DMS 273 (cell line): ENCODE results near the gene YJEFN3.

Source experiments
- DNase-seq: peaks from one replicate; lab custom pipeline; 2025; ENCODE audit not compliant: unreplicated experiment; lab: John Stamatoyannopoulos, UW

The YJEFN3 gene

DNA sequence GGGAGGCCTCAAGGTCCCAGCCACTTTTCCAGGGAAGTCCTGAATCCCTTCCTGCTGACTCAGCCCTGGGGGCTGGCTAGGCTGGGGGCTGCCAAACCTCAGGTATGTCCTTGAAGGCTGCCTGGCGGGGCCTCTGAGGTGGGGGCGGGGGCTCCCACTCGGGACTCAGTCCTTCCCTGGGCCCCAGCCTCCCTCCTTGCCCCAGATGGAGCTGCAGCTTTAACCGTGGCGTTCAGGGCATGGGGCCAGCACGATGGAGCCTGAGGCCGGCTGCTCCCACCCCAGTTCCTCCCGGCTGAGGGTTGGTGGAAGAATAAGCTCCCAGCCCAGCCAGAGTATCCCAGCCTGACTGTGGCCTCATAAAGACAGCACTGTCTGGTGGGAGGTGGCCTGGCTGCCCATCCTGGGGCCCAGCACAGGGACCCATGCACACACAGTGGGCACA lies 21.8 kb downstream of the YJEFN3 start:
- peak; percentile 63 for DNase-seq

GRCh38 chr19:19550972-19551852 lies 22.5 kb downstream of the YJEFN3 start:
- DNase-seq: peak; percentile 41

DNA sequence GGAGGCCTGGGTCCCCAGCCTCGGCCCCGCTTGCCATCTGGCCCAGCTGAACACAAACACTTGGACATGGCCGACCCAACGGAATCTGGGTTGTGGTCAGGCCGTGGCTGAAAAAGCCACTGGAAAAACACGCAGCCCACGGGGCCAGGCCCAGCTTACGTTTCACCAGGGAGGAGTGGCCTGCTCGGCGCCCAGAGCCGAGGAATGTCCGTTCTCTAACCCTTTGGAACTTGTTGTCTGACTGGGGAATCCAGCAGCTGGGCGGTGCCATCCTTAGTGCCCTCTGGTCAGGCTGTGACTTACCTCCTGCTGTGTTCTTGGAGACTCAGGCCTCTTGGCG lies 23.1 kb downstream of the YJEFN3 start:
- no peak for DNase-seq

- peak; percentile 78 for DNase-seq
Measured at GRCh38 chr19:19552798-19553197, 24.1 kb downstream of the YJEFN3 start.

GRCh38 chr19:19553670-19554069 lies 25.0 kb downstream of the YJEFN3 start:
- no peak for DNase-seq

GRCh38 chr19:19554074-19555023 lies 25.6 kb downstream of the YJEFN3 start:
- peak; percentile 73 for DNase-seq

- DNase-seq: no peak
Measured at GRCh38 chr19:19558055-19558454, 29.3 kb downstream of the YJEFN3 start.

DNA sequence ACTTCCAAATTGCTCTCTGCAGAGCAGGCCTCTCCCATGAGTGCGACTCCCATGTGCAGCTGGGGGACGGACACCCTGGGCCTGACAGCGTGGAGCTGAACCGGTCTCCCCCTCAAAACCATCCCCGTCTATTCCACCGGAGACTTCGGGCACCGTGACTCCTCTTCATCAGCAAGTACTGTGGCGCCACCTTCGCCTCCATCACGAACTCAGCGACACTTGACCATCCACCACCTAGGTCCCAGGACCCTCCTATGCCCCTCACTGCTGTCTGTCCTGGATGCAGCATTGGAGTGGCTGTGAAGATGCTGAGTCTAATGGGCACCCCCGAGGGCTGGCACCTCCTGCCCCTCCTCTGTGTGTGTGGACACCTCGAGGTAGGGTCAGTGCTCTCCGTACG lies 29.9 kb downstream of the YJEFN3 start:
- DNase-seq: no peak

DNA sequence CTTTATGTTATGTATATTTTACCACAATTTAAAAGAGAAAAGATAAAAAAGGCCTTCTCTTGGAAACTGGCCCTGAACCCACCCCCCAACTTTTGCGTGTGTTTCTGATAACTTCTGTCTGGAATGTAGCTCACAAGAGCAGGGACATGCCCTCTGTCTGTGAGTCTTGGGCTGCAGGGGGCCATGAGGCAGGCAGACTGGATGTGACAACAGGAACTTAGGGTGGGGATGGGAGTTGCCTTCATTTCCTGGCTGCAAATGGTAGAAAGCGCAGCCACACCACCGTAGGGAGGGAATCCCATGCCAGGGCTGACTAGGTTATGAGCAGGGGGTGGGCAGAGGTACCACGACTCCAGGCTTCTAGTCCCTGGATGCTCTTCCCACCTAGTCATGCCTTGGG lies 31.2 kb downstream of the YJEFN3 start:
- no peak for DNase-seq

GRCh38 chr19:19561946-19562664 lies 33.4 kb downstream of the YJEFN3 start:
- DNase-seq: no peak

- DNase-seq: peak; percentile 33
Measured at GRCh38 chr19:19562665-19563347, 34.1 kb downstream of the YJEFN3 start.

DNA sequence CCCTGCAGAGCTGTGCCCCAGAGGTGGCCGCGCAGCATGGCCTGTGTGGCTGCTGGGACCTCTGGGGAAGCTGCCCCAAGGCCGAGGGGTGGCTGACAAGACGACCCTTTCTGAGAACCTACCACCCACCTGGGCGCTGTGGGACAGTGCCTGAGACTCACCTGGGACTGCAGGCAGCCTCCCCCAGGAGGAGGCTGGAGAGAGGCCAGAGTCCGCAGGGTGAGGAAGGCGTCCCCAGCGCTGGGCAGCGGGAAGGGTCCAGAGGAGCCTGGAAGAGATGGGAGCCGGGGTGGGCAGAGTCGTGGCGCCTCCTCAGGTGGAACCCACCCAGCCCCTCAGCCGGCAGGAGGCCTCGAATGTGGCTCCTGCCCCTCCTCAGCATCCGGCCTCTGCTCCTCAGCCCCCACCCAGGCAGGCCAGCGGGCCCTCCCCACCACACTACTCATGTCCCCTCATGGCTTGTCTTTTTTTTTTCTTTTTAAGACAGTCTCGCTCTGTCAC lies 34.7 kb downstream of the YJEFN3 start:
- DNase-seq: no peak

- DNase-seq: no peak
Measured at GRCh38 chr19:19566306-19566705, 37.6 kb downstream of the YJEFN3 start.

DNA sequence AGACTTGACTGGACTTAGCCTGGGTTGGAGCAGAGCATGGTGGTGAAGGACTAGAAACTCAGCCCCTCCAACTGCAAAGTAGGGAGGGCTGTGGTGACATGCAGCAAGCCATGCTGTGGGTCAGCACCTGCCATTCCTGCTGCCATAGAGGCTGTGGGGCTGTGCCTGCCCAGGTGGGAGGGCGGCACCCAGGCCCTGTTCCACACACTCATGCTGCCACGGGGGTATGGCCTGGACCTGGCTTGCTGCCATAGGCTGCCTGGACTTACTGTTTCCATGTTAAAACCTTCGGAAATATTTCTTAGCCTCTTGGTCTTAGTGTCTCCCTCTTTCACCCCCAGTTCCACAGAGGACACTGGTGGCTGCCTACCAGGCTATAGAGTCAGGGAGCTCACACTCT lies 38.7 kb downstream of the YJEFN3 start:
- no peak for DNase-seq

DNA sequence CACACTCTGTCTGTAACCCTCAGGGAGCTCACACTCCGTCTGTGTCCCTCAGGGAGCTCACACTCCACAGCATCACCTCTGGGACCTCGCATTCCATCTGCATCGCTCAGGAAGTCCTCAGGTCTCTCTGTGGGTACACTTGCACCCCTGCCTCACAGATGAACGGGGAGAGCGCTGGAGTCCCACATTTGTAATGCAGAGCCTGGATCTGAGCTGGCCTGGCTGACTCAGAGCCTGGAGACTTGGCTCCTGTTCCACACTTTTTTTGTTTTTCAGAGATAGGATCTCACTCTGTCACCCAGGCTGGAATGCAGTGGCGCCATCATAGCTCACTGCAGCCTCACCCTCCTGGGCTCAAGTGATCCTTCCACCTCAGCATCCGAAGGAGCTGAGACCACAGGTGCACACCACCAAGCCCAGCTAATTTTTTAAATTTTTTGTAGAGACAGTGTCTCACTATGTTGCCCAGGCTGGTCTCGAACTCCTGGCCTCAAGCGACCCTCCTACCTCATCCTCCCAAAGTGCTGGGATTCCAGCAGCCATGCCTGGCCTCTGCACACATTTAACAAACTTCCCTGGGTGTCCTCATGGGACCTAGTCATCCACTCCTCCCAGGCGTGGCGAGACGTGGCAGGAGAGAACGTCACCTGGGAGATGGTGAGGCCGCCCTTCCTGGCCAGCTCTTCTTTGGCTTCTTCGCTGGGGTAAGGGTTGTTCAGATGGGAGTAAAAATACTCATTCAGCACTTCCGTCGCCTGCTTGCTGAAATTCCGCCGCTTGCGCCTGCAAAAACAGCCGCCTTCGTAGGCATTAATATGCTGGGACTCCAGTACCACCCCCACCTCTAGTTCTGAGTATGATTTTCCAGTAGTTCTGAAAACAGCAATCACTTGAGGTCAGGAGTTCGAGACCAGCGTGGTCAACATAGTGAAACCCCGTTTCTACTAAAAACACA lies 40.4 kb downstream of the YJEFN3 start:
- DNase-seq: no peak

- DNase-seq: no peak
Measured at GRCh38 chr19:19570571-19570970, 41.9 kb downstream of the YJEFN3 start.

DNA sequence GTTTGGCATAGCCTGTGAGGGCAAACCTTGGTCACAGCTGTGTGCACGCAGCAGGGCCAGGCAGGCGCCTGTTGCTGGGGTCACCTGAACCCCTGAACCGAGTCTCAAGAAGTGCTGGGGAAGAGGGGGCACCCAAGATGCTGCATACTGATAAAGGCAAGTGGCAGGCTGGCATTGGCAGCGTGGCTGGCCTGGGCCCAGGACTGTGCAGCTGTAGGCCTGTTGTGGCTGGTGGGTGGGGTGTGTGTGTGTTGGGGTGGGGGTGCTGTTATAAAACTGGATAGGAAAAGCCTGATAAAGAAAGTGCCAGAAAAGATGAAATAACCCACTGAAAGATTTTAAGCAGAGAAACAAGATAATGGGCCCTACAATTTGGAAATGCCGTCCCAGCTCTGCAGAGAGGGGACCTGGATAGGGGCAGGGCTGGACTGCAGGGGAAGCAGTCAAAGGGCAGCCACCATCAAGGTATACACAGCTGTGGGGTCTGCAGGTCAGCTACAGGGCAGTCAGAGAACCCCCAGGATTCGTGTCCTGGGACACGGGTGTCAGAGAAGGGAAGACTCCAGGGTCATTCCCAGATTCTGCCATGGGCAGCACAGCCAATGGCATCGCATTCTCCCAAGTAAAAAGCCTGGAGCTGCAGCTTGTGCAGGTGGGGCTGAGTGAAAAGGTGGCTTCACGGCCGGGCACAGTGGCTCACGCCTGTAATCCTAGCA lies 42.5 kb downstream of the YJEFN3 start:
- no peak for DNase-seq

DNA sequence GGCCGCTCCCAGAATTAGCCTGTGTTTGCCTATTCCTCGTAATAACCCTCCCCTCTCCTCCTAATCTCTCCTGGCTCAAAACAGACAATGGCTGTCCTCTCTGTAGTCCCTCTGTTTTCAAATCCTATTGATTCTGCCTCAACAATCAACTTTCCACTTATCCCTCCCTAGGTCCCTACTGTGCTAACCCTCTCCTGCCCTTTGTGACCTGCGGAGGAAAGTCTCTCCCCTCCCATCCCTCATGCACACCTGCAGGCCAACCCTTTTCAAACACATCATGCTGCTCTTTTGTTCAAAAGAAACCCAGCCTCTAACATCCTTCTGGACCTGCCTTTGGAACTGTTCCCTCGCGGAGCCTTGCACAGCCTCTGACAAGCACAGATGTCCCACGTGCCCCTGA lies 46.7 kb downstream of the YJEFN3 start:
- no peak for DNase-seq

- DNase-seq: peak; percentile 94
Measured at GRCh38 chr19:19578252-19578651, 49.5 kb downstream of the YJEFN3 start.
